Measurements from ENCODE around the gene PCDHGB3. TPM values are rescaled to one million over a fixed set of nuclear protein-coding genes. Genes with fewer than 3 reads are reported as not detected.
"Not testable (repeated sequence)": the region's sequence is repeated elsewhere in the genome, so short reads cannot be mapped to it uniquely, and the experiment has no call there.

Gene PCDHGB3
- total RNA-seq, 4 donors from 2014 or later = 0.26 to 2.7 (median 2.2) TPM

DNA sequence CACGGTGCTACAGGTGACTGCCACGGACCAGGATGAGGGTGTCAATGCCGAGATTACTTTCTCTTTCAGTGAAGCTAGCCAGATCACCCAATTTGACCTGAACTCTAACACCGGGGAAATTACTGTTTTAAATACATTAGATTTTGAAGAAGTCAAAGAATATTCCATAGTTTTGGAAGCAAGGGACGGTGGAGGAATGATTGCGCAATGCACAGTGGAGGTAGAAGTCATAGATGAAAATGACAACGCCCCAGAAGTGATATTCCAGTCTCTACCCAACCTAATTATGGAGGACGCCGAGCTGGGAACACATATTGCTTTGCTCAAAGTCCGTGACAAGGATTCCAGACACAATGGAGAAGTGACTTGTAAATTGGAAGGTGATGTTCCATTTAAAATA, 18.6 kb downstream of the PCDHGB3 start:
- intact Hi-C loops (cut with DNase I) = no loop called here
- no peak overlapping the region for H3K4me3 ChIP-seq
- 47 to 60% methylated on average over 7 to 10 of the region's 10 CpGs for WGBS, 2 donors
- DNase-seq = no peak
- no peaks in the 10 kb centered on the region for H3K4me1 ChIP-seq
- H3K27ac ChIP-seq = no peak overlapping the region
- H3K27me3 ChIP-seq = peaks cover 0 to 19% (median 0%) of the 10 kb centered on the region in 4 donors
- peaks cover 0 to 7% (median 0%) of the 10 kb centered on the region in 3 donors for H3K36me3 ChIP-seq
- TF ChIP-seq POLR2A (IDR thresholded peaks at IDR 0.05) = no peak
- TF ChIP-seq, protein P1, sequence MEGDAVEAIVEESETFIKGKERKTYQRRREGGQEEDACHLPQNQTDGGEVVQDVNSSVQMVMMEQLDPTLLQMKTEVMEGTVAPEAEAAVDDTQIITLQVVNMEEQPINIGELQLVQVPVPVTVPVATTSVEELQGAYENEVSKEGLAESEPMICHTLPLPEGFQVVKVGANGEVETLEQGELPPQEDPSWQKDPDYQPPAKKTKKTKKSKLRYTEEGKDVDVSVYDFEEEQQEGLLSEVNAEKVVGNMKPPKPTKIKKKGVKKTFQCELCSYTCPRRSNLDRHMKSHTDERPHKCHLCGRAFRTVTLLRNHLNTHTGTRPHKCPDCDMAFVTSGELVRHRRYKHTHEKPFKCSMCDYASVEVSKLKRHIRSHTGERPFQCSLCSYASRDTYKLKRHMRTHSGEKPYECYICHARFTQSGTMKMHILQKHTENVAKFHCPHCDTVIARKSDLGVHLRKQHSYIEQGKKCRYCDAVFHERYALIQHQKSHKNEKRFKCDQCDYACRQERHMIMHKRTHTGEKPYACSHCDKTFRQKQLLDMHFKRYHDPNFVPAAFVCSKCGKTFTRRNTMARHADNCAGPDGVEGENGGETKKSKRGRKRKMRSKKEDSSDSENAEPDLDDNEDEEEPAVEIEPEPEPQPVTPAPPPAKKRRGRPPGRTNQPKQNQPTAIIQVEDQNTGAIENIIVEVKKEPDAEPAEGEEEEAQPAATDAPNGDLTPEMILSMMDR (IDR thresholded peaks at IDR 0.05) = no peak
- peaks cover 20 to 96% (median 92%) of the 10 kb centered on the region in 3 donors for H3K9me3 ChIP-seq

DNA sequence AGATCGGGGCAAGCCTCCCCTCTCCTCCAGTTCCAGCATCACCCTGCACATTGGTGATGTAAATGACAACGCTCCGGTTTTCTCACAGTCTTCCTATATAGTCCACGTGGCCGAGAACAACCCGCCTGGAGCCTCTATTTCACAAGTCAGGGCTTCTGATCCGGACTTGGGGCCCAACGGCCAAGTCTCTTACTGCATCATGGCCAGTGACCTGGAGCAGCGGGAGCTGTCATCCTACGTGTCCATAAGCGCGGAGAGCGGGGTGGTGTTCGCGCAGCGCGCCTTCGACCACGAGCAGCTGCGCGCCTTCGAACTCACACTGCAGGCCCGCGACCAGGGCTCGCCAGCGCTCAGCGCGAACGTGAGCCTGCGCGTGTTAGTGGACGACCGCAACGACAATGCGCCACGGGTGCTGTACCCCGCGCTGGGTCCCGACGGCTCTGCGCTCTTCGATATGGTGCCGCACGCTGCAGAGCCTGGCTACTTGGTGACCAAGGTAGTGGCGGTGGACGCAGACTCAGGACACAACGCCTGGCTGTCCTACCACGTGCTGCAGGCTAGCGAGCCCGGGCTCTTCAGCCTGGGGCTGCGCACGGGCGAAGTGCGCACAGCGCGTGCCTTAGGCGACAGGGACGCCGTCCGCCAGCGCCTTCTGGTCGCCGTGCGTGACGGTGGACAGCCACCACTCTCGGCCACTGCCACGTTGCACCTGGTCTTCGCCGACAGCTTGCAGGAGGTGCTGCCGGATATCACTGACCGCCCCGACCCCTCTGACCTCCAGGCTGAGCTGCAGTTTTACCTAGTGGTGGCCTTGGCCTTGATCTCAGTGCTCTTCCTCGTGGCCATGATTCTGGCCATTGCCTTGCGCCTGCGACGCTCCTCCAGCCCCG, 19.4 kb downstream of the PCDHGB3 start:
- Histone ChIP-seq H3K27me3 (peaks cover 0 to 25% (median 0%) of the 10 kb centered on the region in 4 donors), H3K27ac (no peak overlapping the region), H3K9me3 (peaks cover 21 to 96% (median 92%) of the 10 kb centered on the region in 3 donors), H3K4me3 (no peak overlapping the region), H3K36me3 (peaks cover 0 to 7% (median 0%) of the 10 kb centered on the region in 3 donors), H3K4me1 (no peaks in the 10 kb centered on the region)
- intact Hi-C loops (cut with DNase I) = no loop called here
- no peak for TF ChIP-seq POLR2A (IDR thresholded peaks at IDR 0.05)
- TF ChIP-seq, protein P1 (IDR thresholded peaks at IDR 0.05) = no peak
- 48 to 58% methylated on average over 25 to 42 of the region's 77 CpGs for WGBS, 2 donors
- DNase-seq = no peak

DNA sequence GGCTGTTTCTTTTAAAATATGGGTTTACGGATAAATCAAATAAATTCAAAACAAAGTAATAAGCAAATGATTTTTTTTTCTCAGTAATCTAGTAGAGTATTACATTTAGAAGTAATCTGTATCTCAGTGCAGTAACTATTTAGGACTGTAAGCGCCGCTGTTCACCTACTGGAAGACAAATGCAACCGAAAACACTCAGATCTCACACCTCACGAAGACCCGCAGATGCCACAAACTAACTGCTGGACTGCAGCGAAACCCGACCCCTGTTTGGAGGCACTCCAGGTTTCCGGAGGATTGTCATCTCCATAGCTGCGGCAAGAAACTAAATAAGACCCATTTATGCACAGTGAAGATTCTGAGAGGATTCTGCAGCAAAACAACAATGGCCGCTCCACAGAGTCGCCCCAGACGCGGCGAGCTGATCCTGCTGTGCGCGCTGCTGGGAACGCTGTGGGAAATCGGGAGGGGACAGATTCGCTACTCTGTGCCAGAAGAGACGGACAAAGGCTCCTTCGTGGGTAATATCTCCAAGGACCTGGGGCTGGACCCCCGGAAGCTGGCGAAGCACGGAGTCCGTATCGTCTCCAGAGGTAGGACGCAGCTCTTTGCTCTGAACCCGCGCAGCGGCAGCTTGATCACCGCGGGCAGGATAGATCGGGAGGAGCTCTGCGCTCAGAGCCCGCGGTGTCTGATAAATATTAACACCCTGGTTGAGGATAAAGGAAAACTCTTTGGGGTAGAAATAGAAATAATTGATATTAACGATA, 22.6 kb downstream of the PCDHGB3 start, which contains the start of gene PCDHGA8:
Gene PCDHGA8, plus strand, starts transcription at position 205 of the 770 bp plus-strand sequence. Its CDS starts 181 bp downstream, at position 386.
- DNase-seq = no peak
- Histone ChIP-seq H3K27ac (no peak within 1 kb of the TSS), H3K9me3 (peaks cover 21 to 96% (median 87%) of the 10 kb centered on the region in 3 donors), H3K36me3 (peaks cover 0 to 7% (median 0%) of the 10 kb centered on the region in 3 donors), H3K27me3 (peaks cover 0 to 33% (median 0%) of the 10 kb centered on the region in 4 donors), H3K4me1 (no peaks in the 10 kb centered on the region), H3K4me3 (peak within 1 kb of the TSS in 1 of 4 donors; percentile 13)
- TF ChIP-seq, protein P1 (IDR thresholded peaks at IDR 0.05) = no peak
- no peak for TF ChIP-seq POLR2A (IDR thresholded peaks at IDR 0.05)
- intact Hi-C loops (cut with DNase I) = no loop called here
- WGBS, 2 donors = 21 to 57% methylated on average over 19 to 36 of the region's 38 CpGs

DNA sequence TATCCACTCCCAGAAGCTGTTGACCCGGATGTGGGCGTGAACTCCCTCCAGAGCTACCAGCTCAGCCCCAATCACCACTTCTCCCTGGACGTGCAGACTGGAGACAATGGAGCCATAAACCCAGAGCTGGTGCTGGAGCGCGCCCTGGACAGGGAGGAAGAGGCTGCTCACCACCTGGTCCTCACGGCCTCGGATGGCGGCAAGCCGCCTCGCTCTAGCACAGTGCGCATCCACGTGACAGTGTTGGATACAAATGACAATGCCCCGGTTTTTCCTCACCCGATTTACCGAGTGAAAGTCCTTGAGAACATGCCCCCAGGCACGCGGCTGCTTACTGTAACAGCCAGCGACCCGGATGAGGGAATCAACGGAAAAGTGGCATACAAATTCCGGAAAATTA, 23.2 kb downstream of the PCDHGB3 start:
- DNase-seq = no peak
- 54 to 58% methylated on average over 12 to 19 of the region's 21 CpGs for WGBS, 2 donors
- H3K9me3 ChIP-seq = peaks cover 20 to 96% (median 88%) of the 10 kb centered on the region in 3 donors
- no peak for TF ChIP-seq POLR2A (IDR thresholded peaks at IDR 0.05)
- peaks cover 0 to 32% (median 0%) of the 10 kb centered on the region in 4 donors for H3K27me3 ChIP-seq
- peaks cover 0 to 7% (median 0%) of the 10 kb centered on the region in 3 donors for H3K36me3 ChIP-seq
- intact Hi-C loops (cut with DNase I) = no loop called here
- H3K27ac ChIP-seq = no peak overlapping the region
- no peak overlapping the region for H3K4me3 ChIP-seq
- H3K4me1 ChIP-seq = no peaks in the 10 kb centered on the region

DNA sequence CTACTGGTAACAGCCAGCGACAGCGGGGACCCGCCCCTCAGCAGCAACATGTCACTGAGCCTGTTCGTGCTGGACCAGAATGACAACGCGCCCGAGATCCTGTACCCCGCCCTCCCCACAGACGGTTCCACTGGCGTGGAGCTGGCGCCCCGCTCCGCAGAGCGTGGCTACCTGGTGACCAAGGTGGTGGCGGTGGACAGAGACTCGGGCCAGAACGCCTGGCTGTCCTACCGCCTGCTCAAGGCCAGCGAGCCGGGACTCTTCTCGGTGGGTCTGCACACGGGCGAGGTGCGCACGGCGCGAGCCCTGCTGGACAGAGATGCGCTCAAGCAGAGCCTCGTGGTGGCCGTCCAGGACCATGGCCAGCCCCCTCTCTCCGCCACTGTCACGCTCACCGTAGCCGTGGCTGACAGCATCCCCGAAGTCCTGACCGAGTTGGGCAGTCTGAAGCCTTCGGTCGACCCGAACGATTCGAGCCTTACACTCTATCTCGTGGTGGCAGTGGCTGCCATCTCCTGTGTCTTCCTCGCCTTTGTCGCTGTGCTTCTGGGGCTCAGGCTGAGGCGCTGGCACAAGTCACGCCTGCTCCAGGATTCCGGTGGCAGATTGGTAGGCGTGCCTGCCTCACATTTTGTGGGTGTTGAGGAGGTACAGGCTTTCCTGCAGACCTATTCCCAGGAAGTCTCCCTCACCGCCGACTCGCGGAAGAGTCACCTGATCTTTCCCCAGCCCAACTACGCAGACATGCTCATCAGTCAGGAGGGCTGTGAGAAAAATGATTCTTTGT, 24.6 kb downstream of the PCDHGB3 start:
- peaks cover 0 to 40% (median 0%) of the 10 kb centered on the region in 4 donors for H3K27me3 ChIP-seq
- DNase-seq; H3K27ac ChIP-seq; intact Hi-C loops (cut with DNase I); H3K4me1 ChIP-seq; H3K36me3 ChIP-seq; H3K4me3 ChIP-seq: not testable (repeated sequence)
- H3K9me3 ChIP-seq = peaks cover 21 to 96% (median 87%) of the 10 kb centered on the region in 3 donors
- 41 to 50% methylated on average over 13 to 22 of the region's 53 CpGs for WGBS, 2 donors

All from esophagus squamous epithelium (tissue), 5 donors.